Heart left ventricle (tissue), 13 donors: ENCODE results near the gene POLD2.

ENCODE experiments used
- POLR2A ChIP-seq, 2 donors: fragments of 450-650 bp; IDR thresholded peaks; one replicate each; pipeline ENCODE4 v1.6.1; 2017; ENCODE audit warnings: antibody characterized with exemption in 2 of 2, mild to moderate bottlenecking in 2 of 2, moderate library complexity in 2 of 2
- TF ChIP-seq, protein P1 (sequence below), 12 donors: fragments of 200-600 bp; sonication (generic) in 4 of 12; IDR thresholded peaks; one replicate each; pipeline versions ENCODE4 v1.5.0 to v1.8.0; 2018 to 2022; ENCODE audit warnings: antibody characterized with exemption in 12 of 12, mild to moderate bottlenecking in 5 of 12
- donor health status: ischemic (EF 13 %, LVEDD 7.1; RV severe dilation, severe dysfunction).
- donor health status: DM: no; HTN: yes; CAD: no.
- donor health status: DM: no; HTN: no; CAD: no.
- donor health status: ischemic (EF 25% LVEDD 6.9; RV normal size, moderate dysfunction).
- donor health status: ischemic (EF 25% LVEDD 5.7; RV mildly dilated, moderate dysfunction).
- donor health status: ischemic (EF 35%, LVEDD 5.7; RV mildly dilated, moderate dysfunction).
- donor health status: nonischemic (EF 11% LVEDD 7.7; RV severe dilation, severe dysfunction).
- donor health status: DM: yes; HTN: yes; CAD: no.
- donor health status: PGD.
- donor health status: ischemic (EF 29% LVEDD 5.4; RV normal size, mild dysfunction).
- donor health status: nonischemic (EF 23%, LVEDD 6.1; RV moderate dilation, normal function).

DNA sequence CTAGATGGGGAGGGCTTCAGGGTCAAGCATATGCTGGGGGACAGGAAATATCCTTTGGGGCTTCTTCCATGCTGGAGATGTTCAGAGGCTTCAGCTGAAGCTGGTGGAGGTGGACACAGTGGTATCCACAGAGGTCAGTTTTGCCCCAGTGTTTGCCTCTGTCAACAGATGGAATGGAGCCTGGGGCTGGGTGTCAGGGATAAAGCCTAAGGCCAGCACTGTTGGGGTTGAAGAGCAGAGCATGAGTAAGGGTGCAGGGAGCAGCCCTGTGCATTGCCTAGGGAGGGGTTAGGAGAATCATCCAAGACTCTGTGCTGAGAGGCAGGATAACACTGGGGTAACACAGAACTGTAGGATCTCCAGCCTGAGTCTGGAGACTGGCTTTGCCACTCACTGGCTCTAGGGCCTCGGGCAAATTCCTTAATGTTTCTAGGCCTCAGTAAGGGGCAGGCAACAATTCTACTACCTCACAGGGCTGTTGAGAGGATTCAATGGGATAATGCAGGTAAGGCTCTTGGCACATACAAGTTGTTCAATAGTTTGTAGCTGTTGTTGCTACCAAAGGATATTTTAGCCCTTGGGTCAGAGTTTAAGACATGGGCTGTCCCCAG lies 39.5 kb upstream of the POLD2 start:
- TF ChIP-seq, protein P1, sequence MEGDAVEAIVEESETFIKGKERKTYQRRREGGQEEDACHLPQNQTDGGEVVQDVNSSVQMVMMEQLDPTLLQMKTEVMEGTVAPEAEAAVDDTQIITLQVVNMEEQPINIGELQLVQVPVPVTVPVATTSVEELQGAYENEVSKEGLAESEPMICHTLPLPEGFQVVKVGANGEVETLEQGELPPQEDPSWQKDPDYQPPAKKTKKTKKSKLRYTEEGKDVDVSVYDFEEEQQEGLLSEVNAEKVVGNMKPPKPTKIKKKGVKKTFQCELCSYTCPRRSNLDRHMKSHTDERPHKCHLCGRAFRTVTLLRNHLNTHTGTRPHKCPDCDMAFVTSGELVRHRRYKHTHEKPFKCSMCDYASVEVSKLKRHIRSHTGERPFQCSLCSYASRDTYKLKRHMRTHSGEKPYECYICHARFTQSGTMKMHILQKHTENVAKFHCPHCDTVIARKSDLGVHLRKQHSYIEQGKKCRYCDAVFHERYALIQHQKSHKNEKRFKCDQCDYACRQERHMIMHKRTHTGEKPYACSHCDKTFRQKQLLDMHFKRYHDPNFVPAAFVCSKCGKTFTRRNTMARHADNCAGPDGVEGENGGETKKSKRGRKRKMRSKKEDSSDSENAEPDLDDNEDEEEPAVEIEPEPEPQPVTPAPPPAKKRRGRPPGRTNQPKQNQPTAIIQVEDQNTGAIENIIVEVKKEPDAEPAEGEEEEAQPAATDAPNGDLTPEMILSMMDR (IDR thresholded peaks at IDR 0.05): no peak
- TF ChIP-seq POLR2A (IDR thresholded peaks at IDR 0.05): no peak
